Progenitor cell of endocrine pancreas (in vitro differentiated cells): ENCODE measurements around the gene ADAMTS9. TPM values are rescaled to one million over a fixed set of nuclear protein-coding genes. Genes with fewer than 3 reads are reported as not detected.
A peak's percentile ranks its signal among the peaks of the same experiment; 100 is the strongest.

Experiments
- DNase-seq: peaks from one replicate; pipeline ENCODE4 v3.0.0; 2021; ENCODE audit warnings: low spot score; ENCODE audit not compliant: unreplicated experiment
- H3K27ac Mint-ChIP-seq: 2 replicates; pipeline ENCODE4 v1.8.0; 2021; ENCODE audit warnings: mild to moderate bottlenecking, moderate library complexity, mixed read lengths
- H3K27me3 Mint-ChIP-seq: 2 replicates; pipeline ENCODE4 v1.8.0; 2021; ENCODE audit warnings: mixed read lengths
- H3K36me3 Mint-ChIP-seq: 2 replicates; pipeline ENCODE4 v1.8.0; 2022; ENCODE audit warnings: mixed read lengths; ENCODE audit not compliant: insufficient read depth
- H3K4me1 Mint-ChIP-seq: 2 replicates; pipeline ENCODE4 v1.8.0; 2021; ENCODE audit warnings: low read depth, mixed read lengths
- H3K4me3 Mint-ChIP-seq: 2 replicates; pipeline ENCODE4 v1.8.0; 2021; ENCODE audit warnings: low read depth, mild to moderate bottlenecking, moderate library complexity, mixed read lengths
- H3K9me3 Mint-ChIP-seq: 2 replicates; pipeline ENCODE4 v1.8.0; 2021; ENCODE audit warnings: low read depth, mixed read lengths
- total RNA-seq: library from RNA; stranded (reverse); gene quantifications from 2 replicates; pipeline ENCODE4 v1.2.1, GENCODE V29; 2021
- TF ChIP-seq, protein P1 (sequence below): fragments of 200-600 bp; sonication (generic); IDR thresholded peaks from one replicate; pipeline ENCODE4 v1.5.0; 2021; ENCODE audit warnings: antibody characterized with exemption, mild to moderate bottlenecking; ENCODE audit not compliant: unreplicated experiment

ADAMTS9 gene
- total RNA-seq, 1 donor from 2014 or later = 54.2 TPM

DNA sequence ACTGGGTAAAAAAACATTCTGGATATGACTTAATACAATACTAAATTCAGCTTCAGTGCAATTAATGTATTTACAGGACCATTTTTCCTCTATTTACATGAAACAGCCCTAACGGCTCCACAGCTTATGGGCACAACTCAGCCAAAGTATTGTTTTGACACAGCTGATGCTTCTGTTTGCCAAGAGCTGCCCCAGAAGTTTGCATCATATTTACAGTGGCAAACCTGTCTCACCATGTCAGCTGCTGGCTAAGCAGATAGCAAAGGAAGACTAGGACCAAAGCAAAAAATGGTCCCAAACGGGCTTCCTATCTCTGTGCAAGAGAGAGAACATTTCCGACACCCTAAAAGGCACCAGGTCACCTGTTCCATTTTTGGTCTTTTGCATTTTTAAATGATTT lies 94.5 kb downstream of the ADAMTS9 start:
- TF ChIP-seq, protein P1, sequence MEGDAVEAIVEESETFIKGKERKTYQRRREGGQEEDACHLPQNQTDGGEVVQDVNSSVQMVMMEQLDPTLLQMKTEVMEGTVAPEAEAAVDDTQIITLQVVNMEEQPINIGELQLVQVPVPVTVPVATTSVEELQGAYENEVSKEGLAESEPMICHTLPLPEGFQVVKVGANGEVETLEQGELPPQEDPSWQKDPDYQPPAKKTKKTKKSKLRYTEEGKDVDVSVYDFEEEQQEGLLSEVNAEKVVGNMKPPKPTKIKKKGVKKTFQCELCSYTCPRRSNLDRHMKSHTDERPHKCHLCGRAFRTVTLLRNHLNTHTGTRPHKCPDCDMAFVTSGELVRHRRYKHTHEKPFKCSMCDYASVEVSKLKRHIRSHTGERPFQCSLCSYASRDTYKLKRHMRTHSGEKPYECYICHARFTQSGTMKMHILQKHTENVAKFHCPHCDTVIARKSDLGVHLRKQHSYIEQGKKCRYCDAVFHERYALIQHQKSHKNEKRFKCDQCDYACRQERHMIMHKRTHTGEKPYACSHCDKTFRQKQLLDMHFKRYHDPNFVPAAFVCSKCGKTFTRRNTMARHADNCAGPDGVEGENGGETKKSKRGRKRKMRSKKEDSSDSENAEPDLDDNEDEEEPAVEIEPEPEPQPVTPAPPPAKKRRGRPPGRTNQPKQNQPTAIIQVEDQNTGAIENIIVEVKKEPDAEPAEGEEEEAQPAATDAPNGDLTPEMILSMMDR = no peak
- H3K4me1 Mint-ChIP-seq = peaks cover 18% of the 10 kb centered on the region
- H3K36me3 Mint-ChIP-seq = peaks cover 21% of the 10 kb centered on the region
- no peak overlapping the region for H3K27ac Mint-ChIP-seq
- H3K27me3 Mint-ChIP-seq = no peaks in the 10 kb centered on the region
- no peaks in the 10 kb centered on the region for H3K9me3 Mint-ChIP-seq
- DNase-seq = no peak
- H3K4me3 Mint-ChIP-seq = no peak overlapping the region

DNA sequence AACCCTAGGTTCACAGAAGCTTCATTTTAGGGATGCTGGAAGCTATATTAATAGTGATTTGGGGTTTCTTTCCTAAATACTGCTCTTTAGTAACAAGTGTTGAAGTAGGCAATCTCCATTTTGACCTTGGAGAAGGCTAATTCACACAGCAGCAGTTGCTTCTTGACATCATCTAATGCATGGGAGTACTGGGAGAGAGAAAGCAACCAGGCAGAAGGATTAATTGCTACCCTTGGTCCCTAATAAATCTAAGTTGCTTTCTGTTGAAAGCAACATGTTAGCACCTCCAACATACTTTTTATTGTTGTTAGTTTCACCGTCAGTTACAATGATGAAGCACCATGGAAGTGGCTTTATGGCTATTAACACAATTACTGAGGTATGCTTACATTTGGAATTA lies 96.2 kb downstream of the ADAMTS9 start:
- peaks cover 20% of the 10 kb centered on the region for H3K4me1 Mint-ChIP-seq
- no peaks in the 10 kb centered on the region for H3K9me3 Mint-ChIP-seq
- DNase-seq = no peak
- no peak overlapping the region for H3K27ac Mint-ChIP-seq
- TF ChIP-seq, protein P1 = no peak
- H3K4me3 Mint-ChIP-seq = no peak overlapping the region
- H3K36me3 Mint-ChIP-seq = peaks cover 17% of the 10 kb centered on the region
- no peaks in the 10 kb centered on the region for H3K27me3 Mint-ChIP-seq

DNA sequence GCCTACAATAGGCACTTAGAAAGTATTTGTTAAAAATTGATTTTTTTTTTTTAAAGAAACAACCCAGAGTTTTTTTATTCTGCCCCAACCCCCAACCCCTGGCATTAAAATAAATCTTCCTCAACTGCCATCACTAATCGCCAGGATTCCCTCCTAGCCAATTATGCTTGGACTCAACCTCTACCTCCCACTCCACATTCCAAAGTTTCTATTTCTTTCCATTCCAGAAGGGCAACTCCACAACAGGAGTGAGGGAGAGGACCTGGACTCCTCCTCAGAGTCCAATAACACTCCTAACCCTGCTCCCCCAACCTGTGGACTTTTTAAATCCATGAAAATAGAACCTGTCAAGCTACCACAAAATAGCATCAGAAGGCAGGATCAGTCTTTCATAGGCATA lies 99.4 kb downstream of the ADAMTS9 start:
- DNase-seq = no peak
- Mint-ChIP-seq H3K4me1 (peaks cover 36% of the 10 kb centered on the region), H3K36me3 (peaks cover 3% of the 10 kb centered on the region), H3K27me3 (no peaks in the 10 kb centered on the region), H3K9me3 (no peaks in the 10 kb centered on the region), H3K4me3 (no peak overlapping the region), H3K27ac (peak overlapping the region; percentile 53)
- TF ChIP-seq, protein P1 = no peak

DNA sequence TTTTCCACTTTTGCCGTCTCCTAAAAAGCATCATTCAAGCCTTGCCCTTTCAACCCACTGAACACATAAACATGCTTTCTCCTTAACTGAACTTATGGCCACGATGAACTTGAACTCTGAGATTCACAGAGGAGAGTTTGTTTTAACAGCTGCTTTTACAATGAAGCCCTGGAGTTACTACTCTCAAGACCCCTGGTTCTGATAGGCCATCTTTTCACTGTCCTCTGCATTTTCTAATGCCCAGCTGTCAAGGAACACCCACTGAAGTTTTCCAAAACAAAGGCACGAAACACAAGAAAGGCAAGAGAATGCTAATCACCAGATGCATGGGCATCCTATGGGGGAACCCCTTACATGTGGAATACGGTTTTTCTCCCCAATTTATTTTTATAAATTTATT lies 100.8 kb downstream of the ADAMTS9 start:
- no peak overlapping the region for H3K4me3 Mint-ChIP-seq
- H3K36me3 Mint-ChIP-seq = peaks cover 7% of the 10 kb centered on the region
- no peaks in the 10 kb centered on the region for H3K9me3 Mint-ChIP-seq
- DNase-seq = no peak
- H3K27ac Mint-ChIP-seq = no peak overlapping the region
- TF ChIP-seq, protein P1 = no peak
- no peaks in the 10 kb centered on the region for H3K27me3 Mint-ChIP-seq
- peaks cover 41% of the 10 kb centered on the region for H3K4me1 Mint-ChIP-seq

DNA sequence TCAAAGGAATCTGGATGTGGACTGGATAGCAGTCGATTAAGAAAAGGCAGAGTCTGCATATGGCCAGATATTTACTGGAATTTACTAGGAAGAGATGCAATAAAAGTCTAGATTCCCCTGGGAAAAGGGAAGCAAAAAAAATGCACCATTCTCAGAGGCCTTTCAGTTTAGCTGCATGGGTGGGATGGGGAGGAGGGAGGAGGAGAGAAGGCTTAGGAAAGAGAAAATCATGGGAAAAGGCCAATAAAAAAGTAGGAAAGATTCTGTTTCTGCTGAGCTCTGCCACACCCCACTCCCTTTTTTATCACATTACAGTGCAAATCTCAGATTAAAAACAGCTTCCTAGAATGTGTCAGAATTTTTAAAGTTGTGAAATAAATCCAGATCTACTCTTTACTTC lies 103.6 kb downstream of the ADAMTS9 start:
- Mint-ChIP-seq H3K27ac (no peak overlapping the region), H3K27me3 (no peaks in the 10 kb centered on the region), H3K9me3 (no peaks in the 10 kb centered on the region), H3K4me1 (peaks cover 57% of the 10 kb centered on the region), H3K4me3 (no peak overlapping the region), H3K36me3 (peaks cover 7% of the 10 kb centered on the region)
- DNase-seq = no peak
- TF ChIP-seq, protein P1 = no peak
